ENCODE measurements around the gene CTNS.
"Not testable (repeated sequence)": the region's sequence is repeated elsewhere in the genome, so short reads cannot be mapped to it uniquely, and the experiment has no call there.

Gene CTNS

DNA sequence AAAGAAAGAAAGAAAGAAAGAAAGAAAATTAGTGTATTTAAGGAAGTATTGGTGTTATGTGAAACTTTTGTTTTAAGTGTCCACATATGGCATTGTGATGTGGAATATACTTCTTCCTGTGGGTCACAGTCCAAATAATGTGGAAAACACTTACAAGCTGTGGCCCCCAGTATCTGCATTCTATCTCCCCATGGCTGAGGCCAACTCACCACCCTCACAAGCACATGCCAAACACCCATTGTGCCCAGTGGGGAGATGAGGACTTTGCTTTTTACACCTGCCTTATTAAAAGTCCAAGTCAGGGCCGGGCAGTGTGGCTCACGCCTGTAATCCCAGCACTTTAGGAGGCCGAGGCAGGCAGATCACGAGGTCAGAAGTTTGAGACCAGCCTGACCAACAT, 63.4 kb downstream of the CTNS start:
- Histone ChIP-seq H3K4me1 (ENCODE audit: control insufficient read depth, insufficient read depth, low read length) (peaks cover 10% of the 10 kb centered on the region), H3K4me3 (ENCODE audit: low read length in 2 of 2) (no peak overlapping the region), H3K9me3 (ENCODE audit: control insufficient read depth in 2 of 2, low read length in 2 of 2) (peaks cover 5 to 8% of the 10 kb centered on the region in 2 donors), H3K27me3 (ENCODE audit: control insufficient read depth in 1 of 2, insufficient read depth in 2 of 2, low read length in 2 of 2) (peaks cover 13 to 21% of the 10 kb centered on the region in 2 donors), H3K9ac (ENCODE audit: low read length in 2 of 2) (no peak overlapping the region), H3K36me3 (ENCODE audit: control insufficient read depth in 2 of 2, insufficient read depth in 2 of 2, low read length in 2 of 2) (no peaks in the 10 kb centered on the region), H3K27ac (ENCODE audit: low read length) (no peak overlapping the region)

DNA sequence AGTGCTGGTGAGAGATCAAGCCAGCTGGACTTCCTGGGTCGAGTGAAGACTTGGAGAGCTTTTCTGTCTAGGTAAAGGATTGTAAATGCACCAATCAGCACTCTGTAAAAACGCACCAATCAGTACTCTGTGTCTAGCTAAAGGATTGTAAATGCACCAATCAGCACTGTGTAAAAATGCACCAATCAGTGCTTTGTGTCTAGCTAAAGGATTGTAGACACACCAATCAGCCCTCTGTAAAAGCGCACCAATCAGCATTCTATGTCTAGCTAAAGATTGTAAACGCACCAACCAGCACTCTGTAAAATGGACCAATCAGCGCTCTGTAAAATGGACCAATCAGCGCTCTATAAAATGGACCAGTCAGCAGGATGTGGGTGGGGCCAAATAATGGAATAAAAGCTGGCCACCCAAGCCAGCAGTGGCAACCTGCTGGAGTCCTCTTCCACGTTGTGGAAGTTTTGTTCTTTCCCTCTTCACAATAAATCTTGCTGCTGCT, 65.5 kb downstream of the CTNS start:
- not testable (repeated sequence) for H3K4me3 ChIP-seq (ENCODE audit: low read length in 2 of 2); H3K27me3 ChIP-seq (ENCODE audit: control insufficient read depth in 1 of 2, insufficient read depth in 2 of 2, low read length in 2 of 2); H3K27ac ChIP-seq (ENCODE audit: low read length)

DNA sequence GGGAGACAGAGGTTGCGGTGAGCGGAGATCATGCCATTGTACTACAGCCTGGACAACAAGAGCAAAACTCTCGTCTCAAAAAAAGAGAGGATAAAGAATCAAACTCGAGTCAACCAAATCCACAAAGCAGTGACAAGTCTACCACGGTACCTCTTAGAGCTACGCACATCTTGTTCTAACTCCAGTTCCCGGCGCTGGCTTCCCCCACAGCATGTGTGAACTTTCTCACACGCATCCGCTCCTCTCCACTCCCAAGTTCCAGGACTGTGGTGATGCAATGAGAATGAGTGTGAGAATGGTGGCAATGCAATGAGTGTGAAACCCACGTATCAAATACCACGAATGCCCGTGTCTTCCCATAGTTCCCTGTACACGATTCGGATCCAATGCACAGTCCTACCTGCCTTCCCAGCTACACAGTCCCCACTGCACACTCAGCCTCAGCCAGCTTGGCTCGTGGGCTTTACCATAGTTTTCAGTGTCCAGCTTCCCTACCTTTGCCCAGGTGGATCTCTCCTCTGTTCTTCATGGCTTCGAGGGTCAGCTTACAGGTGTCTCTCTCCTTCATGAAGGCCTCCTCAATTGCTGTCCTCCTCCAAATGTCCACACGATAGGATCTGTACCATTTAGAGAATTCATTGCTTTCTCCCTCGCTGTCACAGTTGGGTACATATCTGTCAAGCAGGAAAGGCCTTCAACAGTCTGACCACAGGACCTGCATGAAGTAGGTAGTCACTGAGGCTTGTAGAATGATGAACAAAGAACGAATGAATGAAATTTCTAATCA, 68.6 kb downstream of the CTNS start:
- H3K27ac ChIP-seq (ENCODE audit: low read length) = no peak overlapping the region

More for the DNA sequence above, 65.5 kb downstream of the CTNS start:
- not testable (repeated sequence) for H3K36me3 ChIP-seq (ENCODE audit: control insufficient read depth in 2 of 2, insufficient read depth in 2 of 2, low read length in 2 of 2); H3K9ac ChIP-seq (ENCODE audit: low read length in 2 of 2); H3K4me1 ChIP-seq (ENCODE audit: control insufficient read depth, insufficient read depth, low read length); H3K9me3 ChIP-seq (ENCODE audit: control insufficient read depth in 2 of 2, low read length in 2 of 2)

DNA sequence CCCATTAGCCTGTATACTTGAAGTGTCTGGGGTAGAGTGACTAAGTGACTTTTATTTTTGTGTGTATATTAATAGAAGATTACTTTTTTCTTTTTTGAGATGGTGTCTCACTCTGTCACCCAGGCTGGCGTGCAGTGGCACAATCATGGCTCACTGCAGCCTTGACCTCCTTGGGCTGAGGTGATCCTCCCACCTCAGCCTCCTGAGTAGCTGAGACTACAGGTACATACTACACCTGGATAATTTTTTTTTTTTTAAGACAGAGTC, 69.1 kb downstream of the CTNS start:
- not testable (repeated sequence) for H3K4me1 ChIP-seq (ENCODE audit: control insufficient read depth, insufficient read depth, low read length); H3K36me3 ChIP-seq (ENCODE audit: control insufficient read depth in 2 of 2, insufficient read depth in 2 of 2, low read length in 2 of 2); H3K9me3 ChIP-seq (ENCODE audit: control insufficient read depth in 2 of 2, low read length in 2 of 2); H3K27ac ChIP-seq (ENCODE audit: low read length); H3K9ac ChIP-seq (ENCODE audit: low read length in 2 of 2); H3K27me3 ChIP-seq (ENCODE audit: control insufficient read depth in 1 of 2, insufficient read depth in 2 of 2, low read length in 2 of 2); H3K4me3 ChIP-seq (ENCODE audit: low read length in 2 of 2)

More for the DNA sequence above, 68.6 kb downstream of the CTNS start:
- peaks cover 0 to 2% of the 10 kb centered on the region in 2 donors for H3K36me3 ChIP-seq (ENCODE audit: control insufficient read depth in 2 of 2, insufficient read depth in 2 of 2, low read length in 2 of 2)
- no peaks in the 10 kb centered on the region for H3K27me3 ChIP-seq (ENCODE audit: control insufficient read depth in 1 of 2, insufficient read depth in 2 of 2, low read length in 2 of 2)
- no peak overlapping the region for H3K9ac ChIP-seq (ENCODE audit: low read length in 2 of 2)
- H3K9me3 ChIP-seq (ENCODE audit: control insufficient read depth in 2 of 2, low read length in 2 of 2) = no peaks in the 10 kb centered on the region
- no peaks in the 10 kb centered on the region for H3K4me1 ChIP-seq (ENCODE audit: control insufficient read depth, insufficient read depth, low read length)
- no peak overlapping the region for H3K4me3 ChIP-seq (ENCODE audit: low read length in 2 of 2)

DNA sequence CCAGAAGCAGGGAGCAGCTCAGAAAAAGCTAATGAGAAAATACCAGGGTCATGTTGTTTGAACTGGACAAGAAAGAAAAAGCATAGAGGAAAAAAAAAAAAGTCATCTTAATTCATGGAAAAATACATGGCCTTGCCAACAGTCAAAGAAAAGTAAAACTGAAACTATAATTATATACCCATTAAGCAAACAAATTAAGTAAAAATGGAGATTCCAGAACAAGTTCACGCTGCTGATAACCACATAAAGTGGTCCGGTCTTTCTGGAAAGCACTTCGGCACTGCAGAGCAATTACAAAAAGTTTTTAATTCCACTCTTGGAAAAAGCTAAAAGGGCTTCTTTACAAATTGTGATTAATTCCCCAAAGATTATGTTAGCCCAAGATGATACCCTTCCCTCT, 71.8 kb downstream of the CTNS start:
- Histone ChIP-seq H3K4me3 (ENCODE audit: low read length in 2 of 2) (no peak overlapping the region), H3K27me3 (ENCODE audit: control insufficient read depth in 1 of 2, insufficient read depth in 2 of 2, low read length in 2 of 2) (no peaks in the 10 kb centered on the region), H3K4me1 (ENCODE audit: control insufficient read depth, insufficient read depth, low read length) (no peaks in the 10 kb centered on the region), H3K27ac (ENCODE audit: low read length) (no peak overlapping the region), H3K36me3 (ENCODE audit: control insufficient read depth in 2 of 2, insufficient read depth in 2 of 2, low read length in 2 of 2) (peaks cover 0 to 7% of the 10 kb centered on the region in 2 donors), H3K9me3 (ENCODE audit: control insufficient read depth in 2 of 2, low read length in 2 of 2) (no peaks in the 10 kb centered on the region), H3K9ac (ENCODE audit: low read length in 2 of 2) (no peak overlapping the region)

DNA sequence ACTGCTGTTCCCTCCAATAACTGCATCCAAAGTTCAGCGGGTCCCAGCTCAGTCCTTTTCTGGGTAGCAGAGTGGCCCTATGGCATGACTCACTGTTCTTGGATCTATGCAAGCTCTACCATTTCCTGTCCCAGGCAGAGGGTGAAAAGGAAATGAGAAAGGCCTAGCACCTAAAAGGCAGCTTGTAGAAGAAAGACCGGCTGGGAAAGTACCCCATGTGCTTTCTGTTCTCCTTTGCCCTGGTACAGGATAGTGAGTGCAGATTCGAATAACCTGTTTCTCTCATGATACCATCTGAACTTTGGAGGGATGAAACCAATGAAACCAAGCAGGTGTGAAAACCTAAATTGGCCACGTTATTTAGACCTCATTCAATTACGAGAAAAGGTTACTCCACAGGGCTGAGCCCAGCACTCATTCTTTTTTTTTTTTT, 74.4 kb downstream of the CTNS start:
- Histone ChIP-seq H3K9me3 (ENCODE audit: control insufficient read depth in 2 of 2, low read length in 2 of 2) (no peaks in the 10 kb centered on the region), H3K27ac (ENCODE audit: low read length) (no peak overlapping the region), H3K9ac (ENCODE audit: low read length in 2 of 2) (no peak overlapping the region), H3K27me3 (ENCODE audit: control insufficient read depth in 1 of 2, insufficient read depth in 2 of 2, low read length in 2 of 2) (no peaks in the 10 kb centered on the region), H3K4me3 (ENCODE audit: low read length in 2 of 2) (no peak overlapping the region), H3K4me1 (ENCODE audit: control insufficient read depth, insufficient read depth, low read length) (no peaks in the 10 kb centered on the region), H3K36me3 (ENCODE audit: control insufficient read depth in 2 of 2, insufficient read depth in 2 of 2, low read length in 2 of 2) (peaks cover 10 to 16% of the 10 kb centered on the region in 2 donors)
